K562 (cell line): ENCODE results near the gene CD276. TPM values are rescaled to one million over a fixed set of nuclear protein-coding genes. Genes with fewer than 3 reads are reported as not detected.

Experiments used
- ATAC-seq: fragments of 200-7000 bp; cut with Tn5 transposase; 3 replicates; pipeline ENCODE4 v1.9.1; 2020; ENCODE audit warnings: moderate library complexity
- BruUV-seq: library from RNA; stranded (reverse); fragments of 400-500 nt; replicated peaks from 2 replicates; lab custom pipeline; 2021; lab: Mats Ljungman, UMichigan
- CTCF ChIA-PET: fragments of 300-600 bp; formaldehyde crosslinking; extraction: SDS; loops from one replicate; lab custom pipeline; 2021; ENCODE audit warnings: low intra/inter-chr PET ratio; lab: Yijun Ruan, JAX
- POLR2A ChIA-PET: fragments of 300-600, 350-650 bp; sonication (Branson Sonifier 250); formaldehyde crosslinking; extraction: SDS; loops from one replicate; lab custom pipeline; 2021; ENCODE audit warnings: antibody characterized with exemption, inconsistent platforms; lab: Yijun Ruan, JAX
- DNase-seq, 4 experiments: peaks; one replicate each; pipeline versions ENCODE4 v3.0.0 to v3.0.0-alpha.2; 2011 to 2018; ENCODE audit warnings: low spot score in 3 of 4, mixed read lengths in 3 of 4; ENCODE audit errors: extremely low read depth in 1 of 4
- FAIRE-seq: peaks from 2 replicates; lab custom pipeline; 2011; peaks lifted over from hg19 to GRCh38; lab: Jason Lieb, UNC
- H2AFZ ChIP-seq: 2 replicates; pipeline ENCODE4 v1.6.0; 2011; ENCODE audit warnings: low read depth, low read length, control low read depth, inconsistent platforms
- H3K27ac ChIP-seq: fragments of 200-600 bp; 3 replicates; pipeline ENCODE4 v1.8.0; 2011; ENCODE audit warnings: low read depth, mild to moderate bottlenecking, control low read depth, inconsistent platforms, low read length, moderate library complexity, mixed read lengths; ENCODE audit errors: extremely low read depth
- H3K27me3 ChIP-seq, 2 experiments: fragments of 300-600 bp in 1 of 2; 2 replicates in 1 of 2; 3 replicates in 1 of 2; pipeline versions ENCODE4 v1.6.0 to v1.8.0; 2011; ENCODE audit warnings: inconsistent platforms in 2 of 2, low read length in 2 of 2, mild to moderate bottlenecking in 1 of 2, mixed read lengths in 1 of 2, moderate library complexity in 1 of 2; ENCODE audit not compliant: control insufficient read depth in 2 of 2, insufficient read depth in 2 of 2
- H3K36me3 ChIP-seq: fragments of 300-600 bp; 3 replicates; pipeline ENCODE4 v1.8.0; 2011; ENCODE audit warnings: mild to moderate bottlenecking, low read length, inconsistent platforms; ENCODE audit not compliant: control insufficient read depth, insufficient read depth
- H3K4me1 ChIP-seq, 2 experiments: fragments of 200-600 bp in 1 of 2; replicated peaks in 1 of 2; 2 replicates in 1 of 2; 3 replicates in 1 of 2; pipeline versions ENCODE4 v1.5.1 to v1.8.0; 2011; ENCODE audit warnings: inconsistent platforms in 2 of 2, low read length in 2 of 2, mild to moderate bottlenecking in 1 of 2, mixed read lengths in 1 of 2, moderate library complexity in 1 of 2; ENCODE audit not compliant: control insufficient read depth in 2 of 2, insufficient read depth in 2 of 2
- H3K4me2 ChIP-seq: 2 replicates; pipeline ENCODE4 v1.6.1; 2011; ENCODE audit warnings: low read length, control low read depth, inconsistent platforms, mixed read lengths; ENCODE audit not compliant: insufficient read depth
- H3K4me3 ChIP-seq: fragments of 200-600 bp; sonication (generic), shearing (Covaris generic); 2 replicates; pipeline ENCODE4 v1.5.1; 2016; ENCODE audit warnings: control low read depth, inconsistent platforms
- H3K79me2 ChIP-seq: fragments of 200-600 bp; 3 replicates; pipeline ENCODE4 v1.8.0; 2011; ENCODE audit warnings: low read length, inconsistent platforms; ENCODE audit not compliant: control insufficient read depth, insufficient read depth
- H3K9ac ChIP-seq, 2 experiments: 2 replicates each; pipeline versions ENCODE4 v1.6.0 to v1.6.1; 2011; ENCODE audit warnings: low read depth in 2 of 2, low read length in 2 of 2, control low read depth in 1 of 2, inconsistent platforms in 1 of 2, mild to moderate bottlenecking in 1 of 2, mixed read lengths in 1 of 2; ENCODE audit not compliant: insufficient read depth in 1 of 2
- H3K9me1 ChIP-seq: one replicate; pipeline ENCODE4 v1.6.0; 2011; ENCODE audit warnings: inconsistent platforms, mild to moderate bottlenecking, low read length, moderate library complexity; ENCODE audit not compliant: control insufficient read depth, insufficient read depth
- H3K9me3 ChIP-seq: replicated peaks from 2 replicates; pipeline ENCODE4 v1.5.1; 2011; ENCODE audit warnings: low read depth, low read length, inconsistent platforms; ENCODE audit not compliant: control insufficient read depth, insufficient read depth
- H4K20me1 ChIP-seq: replicated peaks from 2 replicates; pipeline ENCODE4 v1.6.1; 2011; ENCODE audit warnings: low read length, inconsistent platforms, mixed read lengths; ENCODE audit not compliant: control insufficient read depth, insufficient read depth
- CHD1 ChIP-seq: fragments of 200-600 bp; sonication (generic); IDR thresholded peaks from one replicate; pipeline ENCODE4 v1.6.1; 2012; ENCODE audit warnings: mild to moderate bottlenecking, moderate library complexity, low read length, inconsistent platforms
- ELK3 ChIP-seq: fragments of 450-650 bp; formaldehyde crosslinking; IDR thresholded peaks from 2 replicates; pipeline ENCODE4 v1.4.0; 2020; ENCODE audit warnings: mild to moderate bottlenecking
- KAT2B ChIP-seq: IDR thresholded peaks from one replicate; pipeline ENCODE4 v1.6.1; 2012; ENCODE audit warnings: low read depth, mild to moderate bottlenecking, control low read depth, inconsistent platforms, low read length, moderate library complexity
- NFRKB ChIP-seq: fragments of 450-650 bp; IDR thresholded peaks from 2 replicates; pipeline ENCODE4 v1.6.1; 2016; ENCODE audit warnings: low read depth
- RBBP5 ChIP-seq: fragments of 200-600 bp; sonication (generic); IDR thresholded peaks from 2 replicates; pipeline ENCODE4 v1.6.1; 2012; ENCODE audit warnings: borderline replicate concordance, mild to moderate bottlenecking, low read length, control low read depth, inconsistent platforms; ENCODE audit not compliant: insufficient read depth, poor library complexity, severe bottlenecking
- ZFP91 ChIP-seq: sonication (generic); formaldehyde crosslinking; IDR thresholded peaks from 2 replicates; pipeline ENCODE4 v1.8.0; 2022; ENCODE audit warnings: mild to moderate bottlenecking, missing genetic modification reagents
- ZNF318 ChIP-seq, 2 experiments: fragments of 450-650 bp; IDR thresholded peaks; 2 replicates each; pipeline ENCODE4 v1.6.1; 2016; ENCODE audit warnings: mild to moderate bottlenecking in 2 of 2, borderline replicate concordance in 1 of 2, low read depth in 1 of 2, moderate library complexity in 1 of 2
- ZNF639 ChIP-seq, 2 experiments: fragments of 200-800 bp in 1 of 2; sonication (Bioruptor generic) in 1 of 2; sonication (generic) in 1 of 2; formaldehyde crosslinking in 1 of 2; IDR thresholded peaks in 1 of 2; conservative IDR thresholded peaks in 1 of 2; 2 replicates each; pipeline versions ENCODE4 v1.5.0 to v1.6.1; 2016 to 2020; ENCODE audit warnings: missing compliant biosample characterization in 1 of 2, missing genetic modification characterization in 1 of 2, missing genetic modification reagents in 1 of 2
- ZNF77 ChIP-seq: fragments of 250-450 bp; sonication (Bioruptor Pico); IDR thresholded peaks from 2 replicates; pipeline ENCODE4 v1.5.0; 2020
- WGBS: fragments of 100-300 bp; shearing (Covaris generic); methylation state at CpG from one replicate; pipeline ENCODE4 v1.1.6; 2016; ENCODE audit warnings: low coverage, mixed read lengths; ENCODE audit not compliant: insufficient coverage; ENCODE audit errors: missing lambda C conversion rate; 5-methylcytosine and 5-hydroxymethylcytosine counted together
- in situ Hi-C: fragments of 300-500 bp; cut with MboI; formaldehyde crosslinking; loops from 4 replicates; pipeline ENCODE4 v1.15.0; 2018; ENCODE audit warnings: inconsistent platforms, mixed read lengths
- intact Hi-C: fragments of 100-400 bp; cut with micrococcal nuclease; formaldehyde crosslinking; loops from 2 replicates; pipeline ENCODE4 v1.14.2; 2022
- polyA plus RNA-seq, 8 experiments: library from polyadenylated mRNA; depleted of rRNA in 4 of 8; stranded (reverse) in 5 of 8; unstranded in 3 of 8; fragments of >200 nt; fragmentation: Nextera tagmentation in 2 of 8; fragmentation: Illumina TruSeq in 1 of 8; extraction: Ambion mirVana in 2 of 8; extraction: Trizol in 1 of 8; gene quantifications; 2 replicates each; pipeline versions ENCODE4 v1.2.1 to v1.2.3, GENCODE V29; 2011 to 2014; ENCODE audit warnings: inconsistent platforms in 1 of 8, missing spikeins in 1 of 8
- total RNA-seq, 7 experiments: library from RNA; depleted of rRNA in 6 of 7; stranded (reverse); fragments of >200 nt in 6 of 7; fragmentation: Illumina TruSeq in 2 of 7; extraction: Trizol in 2 of 7; gene quantifications; 2 replicates each; pipeline versions ENCODE4 v1.2.1 to v1.2.3, GENCODE V29; 2011 to 2021; ENCODE audit warnings: low replicate concordance in 1 of 7

CD276 gene
- total and polyA plus RNA-seq, 9 of the 15 experiments (the other 6 are each of a cell fraction or from before 2014, with no cell fraction given): 0.11 to 3.6 (median 2.3) TPM

- Histone ChIP-seq H3K36me3 (no peaks in the 10 kb centered on the region), H3K4me3 (no peak overlapping the region), H3K27ac (no peak overlapping the region), H3K79me2 (no peaks in the 10 kb centered on the region), H3K4me1 (no peaks in the 10 kb centered on the region; a peak in 1 of 5 replicates), H3K9me1 (no peaks in the 10 kb centered on the region), H3K4me2 (no peak overlapping the region), H4K20me1 (peaks cover 7% of the 10 kb centered on the region), H2AFZ (no peak overlapping the region), H3K27me3 (peaks cover 17 to 36% of the 10 kb centered on the region in 2 experiments; a peak in 4 of 5 replicates), H3K9ac (no peak overlapping the region), H3K9me3 (no peaks in the 10 kb centered on the region)
- POLR2A ChIA-PET: no interaction called here
- CTCF ChIA-PET: no interaction called here
- WGBS: 0% methylated on average over 5 of the region's 5 CpGs
- intact Hi-C loops: no loop called here
- in situ Hi-C loops: no loop called here
- BruUV-seq: no TSS peak
- DNase-seq (no peak), ATAC-seq (no peak), FAIRE-seq (no peak)
- TF ChIP-seq ZNF318 (IDR thresholded peaks at IDR 0.05; ENCODE audit: borderline replicate concordance in 1 of 2, low read depth in 1 of 2) (no peak), KAT2B (no peak), ZNF77 (CRISPR knock-in tag) (no peak), ELK3 (CRISPR knock-in tag) (no peak), ZFP91 (CRISPR knock-in tag) (no peak), CHD1 (no peak), NFRKB (no peak), RBBP5 (no peak), ZNF639 (CRISPR knock-in tag; conservative IDR thresholded peaks at IDR 0.05 in 1 of 2, IDR thresholded peaks at IDR 0.05 in 1 of 2) (no peak)
Measured at GRCh38 chr15:73758461-73758860, 74.3 kb downstream of the CD276 start.
